Measurements from ENCODE around the gene HOXC9. TPM values are rescaled to one million over a fixed set of nuclear protein-coding genes. Genes with fewer than 3 reads are reported as not detected.

HOXC9 gene
- total and polyA plus RNA-seq, 4 donors: not detected

DNA sequence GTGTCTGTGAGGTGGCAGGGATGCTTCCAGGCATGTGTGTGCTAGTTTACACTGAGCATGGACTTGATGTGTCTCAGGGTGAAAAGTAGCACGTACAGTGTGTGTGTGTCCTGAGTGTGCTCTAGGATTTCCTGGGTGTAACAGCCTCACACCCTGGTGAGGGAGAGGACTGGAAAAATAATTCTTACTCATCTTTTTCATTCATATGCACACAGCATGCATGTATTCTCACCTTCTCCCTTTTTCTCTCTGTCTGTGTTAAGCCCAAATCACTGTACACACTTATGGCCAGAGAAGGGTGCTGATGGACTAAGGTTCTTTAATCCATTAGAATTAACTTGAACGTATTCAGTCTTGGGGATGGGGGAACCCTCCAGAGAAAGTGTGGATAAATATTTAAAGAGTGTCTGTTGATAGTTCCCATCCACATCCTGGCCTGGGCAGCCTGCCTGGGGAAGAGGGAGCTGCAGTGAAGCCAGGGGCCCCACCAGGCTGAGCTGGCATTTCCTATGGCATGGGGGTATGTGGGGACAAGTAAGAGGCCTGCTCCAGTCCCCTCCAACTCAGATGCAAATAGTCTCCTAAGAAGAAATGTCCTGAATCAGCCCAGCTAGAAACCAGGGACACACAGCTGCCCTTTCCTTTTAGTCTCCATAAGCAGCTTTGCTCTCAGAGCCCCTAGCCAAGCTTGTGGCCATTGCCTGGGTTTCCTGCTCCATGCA lies 7.7 kb downstream of the HOXC9 start:
- TF ChIP-seq, protein P1, sequence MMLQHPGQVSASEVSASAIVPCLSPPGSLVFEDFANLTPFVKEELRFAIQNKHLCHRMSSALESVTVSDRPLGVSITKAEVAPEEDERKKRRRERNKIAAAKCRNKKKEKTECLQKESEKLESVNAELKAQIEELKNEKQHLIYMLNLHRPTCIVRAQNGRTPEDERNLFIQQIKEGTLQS (IDR thresholded peaks at IDR 0.05): no peak
- no peak for TF ChIP-seq YY1 (IDR thresholded peaks at IDR 0.05)
- H3K4me1 ChIP-seq (ENCODE audit: control insufficient read depth in 4 of 4, insufficient read depth in 4 of 4, low read length in 3 of 4): peaks cover 0 to 15% (median 9%) of the 10 kb centered on the region in 4 donors
- no peaks in the 10 kb centered on the region for H3K9me3 ChIP-seq (ENCODE audit: control insufficient read depth in 4 of 4, low read length in 3 of 4)
- H3K27ac ChIP-seq (ENCODE audit: low read depth in 1 of 2, low read length in 2 of 2): no peak overlapping the region
- H3K27me3 ChIP-seq (ENCODE audit: control insufficient read depth in 4 of 4, insufficient read depth in 4 of 4, low read length in 3 of 4): peaks cover 0 to 49% (median 15%) of the 10 kb centered on the region in 4 donors
- no peaks in the 10 kb centered on the region for H3K36me3 ChIP-seq (ENCODE audit: control insufficient read depth in 4 of 4, insufficient read depth in 3 of 4, low read depth in 1 of 4, low read length in 3 of 4)
- no peak for DNase-seq (ENCODE audit: low spot score)
- H3K9ac ChIP-seq (ENCODE audit: low read depth in 1 of 2, low read length in 2 of 2): no peak overlapping the region
- 33% methylated on average over 2 of the region's 2 CpGs for WGBS
- H3K4me3 ChIP-seq (ENCODE audit: low read depth in 1 of 3, low read length in 3 of 3): no peak overlapping the region

DNA sequence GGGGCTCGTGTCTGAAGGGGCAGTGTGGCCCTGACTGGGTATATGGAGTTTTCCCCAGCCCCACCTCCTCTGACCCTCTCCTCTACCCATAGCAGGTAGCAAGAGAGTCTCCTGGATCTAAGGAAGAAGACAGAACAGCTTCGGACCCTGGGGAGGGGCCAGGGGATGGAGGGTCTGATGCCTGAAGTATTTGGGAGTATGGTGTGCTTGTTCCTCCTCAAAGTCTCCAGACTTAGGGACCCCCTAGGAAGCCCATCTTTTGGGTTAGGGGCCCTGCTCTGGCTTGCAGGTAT lies 8.2 kb downstream of the HOXC9 start:
- peaks cover 0 to 45% (median 18%) of the 10 kb centered on the region in 4 donors for H3K27me3 ChIP-seq (ENCODE audit: control insufficient read depth in 4 of 4, insufficient read depth in 4 of 4, low read length in 3 of 4)
- DNase-seq (ENCODE audit: low spot score): no peak
- no peak overlapping the region for H3K27ac ChIP-seq (ENCODE audit: low read depth in 1 of 2, low read length in 2 of 2)
- H3K4me1 ChIP-seq (ENCODE audit: control insufficient read depth in 4 of 4, insufficient read depth in 4 of 4, low read length in 3 of 4): peaks cover 0 to 15% (median 9%) of the 10 kb centered on the region in 4 donors
- TF ChIP-seq TAF1 (conservative IDR thresholded peaks at IDR 0.05) (no peak), EGR1 (IDR thresholded peaks at IDR 0.05; ENCODE audit: low read depth in 2 of 2) (no peak), FOXA1 (IDR thresholded peaks at IDR 0.05) (no peak), FOXA2 (IDR thresholded peaks at IDR 0.05) (no peak), SP1 (IDR thresholded peaks at IDR 0.05) (no peak), GABPA (IDR thresholded peaks at IDR 0.05 in 1 of 2, conservative IDR thresholded peaks at IDR 0.05 in 1 of 2) (no peak), NR2F2 (IDR thresholded peaks at IDR 0.05) (no peak), RXRA (IDR thresholded peaks at IDR 0.05) (no peak), YY1 (IDR thresholded peaks at IDR 0.05) (no peak), HNF4G (IDR thresholded peaks at IDR 0.05) (no peak)
- TF ChIP-seq, protein P2, sequence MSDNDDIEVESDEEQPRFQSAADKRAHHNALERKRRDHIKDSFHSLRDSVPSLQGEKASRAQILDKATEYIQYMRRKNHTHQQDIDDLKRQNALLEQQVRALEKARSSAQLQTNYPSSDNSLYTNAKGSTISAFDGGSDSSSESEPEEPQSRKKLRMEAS (IDR thresholded peaks at IDR 0.05): no peak
- TF ChIP-seq, protein P3, sequence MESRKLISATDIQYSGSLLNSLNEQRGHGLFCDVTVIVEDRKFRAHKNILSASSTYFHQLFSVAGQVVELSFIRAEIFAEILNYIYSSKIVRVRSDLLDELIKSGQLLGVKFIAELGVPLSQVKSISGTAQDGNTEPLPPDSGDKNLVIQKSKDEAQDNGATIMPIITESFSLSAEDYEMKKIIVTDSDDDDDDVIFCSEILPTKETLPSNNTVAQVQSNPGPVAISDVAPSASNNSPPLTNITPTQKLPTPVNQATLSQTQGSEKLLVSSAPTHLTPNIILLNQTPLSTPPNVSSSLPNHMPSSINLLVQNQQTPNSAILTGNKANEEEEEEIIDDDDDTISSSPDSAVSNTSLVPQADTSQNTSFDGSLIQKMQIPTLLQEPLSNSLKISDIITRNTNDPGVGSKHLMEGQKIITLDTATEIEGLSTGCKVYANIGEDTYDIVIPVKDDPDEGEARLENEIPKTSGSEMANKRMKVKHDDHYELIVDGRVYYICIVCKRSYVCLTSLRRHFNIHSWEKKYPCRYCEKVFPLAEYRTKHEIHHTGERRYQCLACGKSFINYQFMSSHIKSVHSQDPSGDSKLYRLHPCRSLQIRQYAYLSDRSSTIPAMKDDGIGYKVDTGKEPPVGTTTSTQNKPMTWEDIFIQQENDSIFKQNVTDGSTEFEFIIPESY (IDR thresholded peaks at IDR 0.05): no peak
- TF ChIP-seq, protein P1 (IDR thresholded peaks at IDR 0.05): no peak
- TF ChIP-seq, protein P4, sequence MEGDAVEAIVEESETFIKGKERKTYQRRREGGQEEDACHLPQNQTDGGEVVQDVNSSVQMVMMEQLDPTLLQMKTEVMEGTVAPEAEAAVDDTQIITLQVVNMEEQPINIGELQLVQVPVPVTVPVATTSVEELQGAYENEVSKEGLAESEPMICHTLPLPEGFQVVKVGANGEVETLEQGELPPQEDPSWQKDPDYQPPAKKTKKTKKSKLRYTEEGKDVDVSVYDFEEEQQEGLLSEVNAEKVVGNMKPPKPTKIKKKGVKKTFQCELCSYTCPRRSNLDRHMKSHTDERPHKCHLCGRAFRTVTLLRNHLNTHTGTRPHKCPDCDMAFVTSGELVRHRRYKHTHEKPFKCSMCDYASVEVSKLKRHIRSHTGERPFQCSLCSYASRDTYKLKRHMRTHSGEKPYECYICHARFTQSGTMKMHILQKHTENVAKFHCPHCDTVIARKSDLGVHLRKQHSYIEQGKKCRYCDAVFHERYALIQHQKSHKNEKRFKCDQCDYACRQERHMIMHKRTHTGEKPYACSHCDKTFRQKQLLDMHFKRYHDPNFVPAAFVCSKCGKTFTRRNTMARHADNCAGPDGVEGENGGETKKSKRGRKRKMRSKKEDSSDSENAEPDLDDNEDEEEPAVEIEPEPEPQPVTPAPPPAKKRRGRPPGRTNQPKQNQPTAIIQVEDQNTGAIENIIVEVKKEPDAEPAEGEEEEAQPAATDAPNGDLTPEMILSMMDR (IDR thresholded peaks at IDR 0.05; ENCODE audit: low read depth, low read length, missing input control): no peak
- H3K36me3 ChIP-seq (ENCODE audit: control insufficient read depth in 4 of 4, insufficient read depth in 3 of 4, low read depth in 1 of 4, low read length in 3 of 4): no peaks in the 10 kb centered on the region
- no peak overlapping the region for H3K4me3 ChIP-seq (ENCODE audit: low read depth in 1 of 3, low read length in 3 of 3)
- 14% methylated on average over 2 of the region's 2 CpGs for WGBS
- H3K9me3 ChIP-seq (ENCODE audit: control insufficient read depth in 4 of 4, low read length in 3 of 4): peaks cover 0 to under 1% (median 0%) of the 10 kb centered on the region in 4 donors
- H3K9ac ChIP-seq (ENCODE audit: low read depth in 1 of 2, low read length in 2 of 2): no peak overlapping the region

All from liver (tissue), 9 donors.